Endothelial cell of umbilical vein (primary cell): Measurements from ENCODE around the gene PTH1R. TPM values are rescaled to one million over a fixed set of nuclear protein-coding genes. Genes with fewer than 3 reads are reported as not detected.

Source experiments
- BruUV-seq: library from RNA; stranded (reverse); fragments of 400-500 nt; replicated peaks from 2 replicates; lab custom pipeline; 2021; lab: Mats Ljungman, UMichigan
- CTCF ChIA-PET: fragments of 300-600, 350-600 bp; sonication (Branson Sonifier 250); formaldehyde crosslinking; loops from one replicate; lab custom pipeline; 2021; ENCODE audit warnings: antibody characterized with exemption, inconsistent platforms; lab: Charles Lee
- POLR2A ChIA-PET: fragments of 300-600, 350-600 bp; sonication (Branson Sonifier 250); formaldehyde crosslinking; loops from one replicate; lab custom pipeline; 2021; ENCODE audit warnings: antibody characterized with exemption, inconsistent platforms; lab: Charles Lee
- DNase-seq: peaks from one replicate; pipeline ENCODE4 v3.0.0-alpha.2; 2011; ENCODE audit warnings: low read depth, low spot score
- FAIRE-seq: peaks from 2 replicates; lab custom pipeline; 2011; peaks lifted over from hg19 to GRCh38; lab: Jason Lieb, UNC
- H2AFZ ChIP-seq: 2 replicates; pipeline ENCODE4 v1.6.0; 2012; ENCODE audit warnings: low read depth, low read length, control low read depth, inconsistent platforms
- H3K27ac ChIP-seq: 2 replicates; pipeline ENCODE4 v1.5.1; 2011; ENCODE audit warnings: low read depth, mild to moderate bottlenecking, control low read depth, low read length, moderate library complexity; ENCODE audit not compliant: insufficient read depth
- H3K27me3 ChIP-seq, 2 experiments: 2 replicates each; pipeline versions ENCODE4 v1.6.0 to v1.6.1; 2011; ENCODE audit warnings: low read length in 2 of 2, mixed read lengths in 1 of 2; ENCODE audit not compliant: control insufficient read depth in 2 of 2, insufficient read depth in 2 of 2
- H3K36me3 ChIP-seq, 2 experiments: 2 replicates in 1 of 2; 3 replicates in 1 of 2; pipeline ENCODE4 v1.5.1; 2011; ENCODE audit warnings: low read length in 2 of 2, mild to moderate bottlenecking in 1 of 2, moderate library complexity in 1 of 2; ENCODE audit not compliant: control insufficient read depth in 2 of 2, insufficient read depth in 2 of 2; ENCODE audit errors: extremely low read depth in 1 of 2
- H3K4me1 ChIP-seq: 3 replicates; pipeline ENCODE4 v1.5.1; 2011; ENCODE audit warnings: mild to moderate bottlenecking, low read length; ENCODE audit not compliant: control insufficient read depth, insufficient read depth; ENCODE audit errors: extremely low read depth
- H3K4me2 ChIP-seq: 2 replicates; pipeline ENCODE4 v1.6.1; 2011; ENCODE audit warnings: low read length, control low read depth, mixed read lengths; ENCODE audit not compliant: insufficient read depth
- H3K4me3 ChIP-seq, 3 experiments: fragments of 200-600 bp in 1 of 3; sonication (generic), shearing (Covaris generic) in 1 of 3; replicated peaks in 1 of 3; 2 replicates each; pipeline ENCODE4 v1.5.1; 2011 to 2016; ENCODE audit warnings: control low read depth in 3 of 3, low read length in 3 of 3, mild to moderate bottlenecking in 2 of 3, inconsistent platforms in 1 of 3, low read depth in 1 of 3, moderate library complexity in 1 of 3; ENCODE audit not compliant: insufficient read depth in 1 of 3
- H3K79me2 ChIP-seq: 2 replicates; pipeline ENCODE4 v1.6.0; 2012; ENCODE audit warnings: low read length, inconsistent platforms; ENCODE audit not compliant: control insufficient read depth, insufficient read depth
- H3K9ac ChIP-seq: replicated peaks from 2 replicates; pipeline ENCODE3; 2011; ENCODE audit warnings: low read length, control low read depth; ENCODE audit not compliant: insufficient read depth; ENCODE audit errors: extremely low read depth
- H3K9me1 ChIP-seq: replicated peaks from 3 replicates; pipeline ENCODE4 v1.6.0; 2011; ENCODE audit warnings: mild to moderate bottlenecking, low read length; ENCODE audit not compliant: control insufficient read depth, insufficient read depth; ENCODE audit errors: extremely low read depth
- H3K9me3 ChIP-seq: replicated peaks from 2 replicates; pipeline ENCODE4 v1.5.1; 2012; ENCODE audit warnings: low read length, inconsistent platforms; ENCODE audit not compliant: control insufficient read depth, insufficient read depth
- H4K20me1 ChIP-seq: replicated peaks from 2 replicates; pipeline ENCODE3; 2011; ENCODE audit warnings: mild to moderate bottlenecking, low read length; ENCODE audit not compliant: control insufficient read depth, insufficient read depth; ENCODE audit errors: extremely low read depth
- EZH2 ChIP-seq: IDR thresholded peaks from 2 replicates; pipeline ENCODE4 v1.6.1; 2012; ENCODE audit warnings: borderline replicate concordance, low read depth, mild to moderate bottlenecking, moderate library complexity, low read length, inconsistent platforms; ENCODE audit not compliant: severe bottlenecking
- FOS ChIP-seq: IDR thresholded peaks from 2 replicates; pipeline ENCODE4 v1.6.1; 2011; ENCODE audit warnings: mild to moderate bottlenecking, low read length, moderate library complexity, borderline replicate concordance; ENCODE audit not compliant: insufficient read depth
- GATA2 ChIP-seq: IDR thresholded peaks from 2 replicates; pipeline ENCODE4 v1.7.0; 2011; ENCODE audit warnings: low read depth, mild to moderate bottlenecking, moderate library complexity, mixed read lengths, low read length; ENCODE audit not compliant: insufficient read length, insufficient read depth
- JUN ChIP-seq: IDR thresholded peaks from 2 replicates; pipeline ENCODE4 v1.6.1; 2011; ENCODE audit warnings: borderline replicate concordance, low read depth; ENCODE audit not compliant: insufficient read length, insufficient read depth
- MYC ChIP-seq: IDR thresholded peaks from one replicate; pipeline ENCODE4 v1.6.1; 2011; ENCODE audit warnings: mild to moderate bottlenecking, low read depth, low read length
- POLR2A ChIP-seq: IDR thresholded peaks from 2 replicates; pipeline ENCODE4 v1.6.1; 2012; ENCODE audit warnings: low read depth, mild to moderate bottlenecking, control low read depth, low read length
- POLR2AphosphoS5 ChIP-seq: IDR thresholded peaks from 2 replicates; pipeline ENCODE4 v1.6.1; 2012; ENCODE audit warnings: low read depth, mild to moderate bottlenecking, control low read depth, low read length, moderate library complexity; ENCODE audit not compliant: insufficient read depth
- dilution Hi-C: fragments of 300-500 bp; cut with MboI; formaldehyde crosslinking; loops from one replicate; pipeline ENCODE4 v1.15.0; 2019; ENCODE audit warnings: low sequenced_read_pairs; ENCODE audit not compliant: extremely low pct_ligation_motif_present
- intact Hi-C: fragments of 100-400 bp; cut with micrococcal nuclease; formaldehyde crosslinking; loops from one replicate; pipeline ENCODE4 v1.10.0; 2022
- polyA plus RNA-seq, 4 experiments: library from polyadenylated mRNA; depleted of rRNA in 3 of 4; stranded (reverse) in 3 of 4; unstranded in 1 of 4; fragments of >200 nt; gene quantifications; 2 replicates each; pipeline versions ENCODE4 v1.2.1 to v1.2.3, GENCODE V29; 2011 to 2012; ENCODE audit warnings: missing spikeins in 1 of 4
- total RNA-seq: library from RNA; stranded (reverse); gene quantifications from 2 replicates; pipeline ENCODE4 v1.2.3, GENCODE V29; 2021
- TF ChIP-seq, protein P1 (sequence below), 2 donors: IDR thresholded peaks; 1 replicate in 1 of 2; 2 replicates in 1 of 2; pipeline ENCODE4 v1.5.1; 2011; ENCODE audit warnings: low read length in 2 of 2, mild to moderate bottlenecking in 2 of 2, moderate library complexity in 2 of 2, control low read depth in 1 of 2, inconsistent platforms in 1 of 2, low read depth in 1 of 2; ENCODE audit not compliant: insufficient read depth in 1 of 2; ENCODE audit errors: extremely low read depth in 1 of 2
- TF ChIP-seq, protein P2 (sequence below): IDR thresholded peaks from 2 replicates; pipeline ENCODE4 v1.6.1; 2011; ENCODE audit not compliant: insufficient read depth, insufficient read length

The PTH1R gene
- total and polyA plus RNA-seq, 2 donors (not counting 3 experiments of a cell fraction or from before 2014, with no cell fraction given): 0.08 to 0.46 TPM

- no peak for DNase-seq
- H3K79me2 ChIP-seq: no peaks in the 10 kb centered on the region
- no peak for TF ChIP-seq FOS
- TF ChIP-seq GATA2: no peak
- TF ChIP-seq, protein P1, sequence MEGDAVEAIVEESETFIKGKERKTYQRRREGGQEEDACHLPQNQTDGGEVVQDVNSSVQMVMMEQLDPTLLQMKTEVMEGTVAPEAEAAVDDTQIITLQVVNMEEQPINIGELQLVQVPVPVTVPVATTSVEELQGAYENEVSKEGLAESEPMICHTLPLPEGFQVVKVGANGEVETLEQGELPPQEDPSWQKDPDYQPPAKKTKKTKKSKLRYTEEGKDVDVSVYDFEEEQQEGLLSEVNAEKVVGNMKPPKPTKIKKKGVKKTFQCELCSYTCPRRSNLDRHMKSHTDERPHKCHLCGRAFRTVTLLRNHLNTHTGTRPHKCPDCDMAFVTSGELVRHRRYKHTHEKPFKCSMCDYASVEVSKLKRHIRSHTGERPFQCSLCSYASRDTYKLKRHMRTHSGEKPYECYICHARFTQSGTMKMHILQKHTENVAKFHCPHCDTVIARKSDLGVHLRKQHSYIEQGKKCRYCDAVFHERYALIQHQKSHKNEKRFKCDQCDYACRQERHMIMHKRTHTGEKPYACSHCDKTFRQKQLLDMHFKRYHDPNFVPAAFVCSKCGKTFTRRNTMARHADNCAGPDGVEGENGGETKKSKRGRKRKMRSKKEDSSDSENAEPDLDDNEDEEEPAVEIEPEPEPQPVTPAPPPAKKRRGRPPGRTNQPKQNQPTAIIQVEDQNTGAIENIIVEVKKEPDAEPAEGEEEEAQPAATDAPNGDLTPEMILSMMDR (IDR thresholded peaks at IDR 0.05; ENCODE audit: extremely low read depth in 1 of 2, insufficient read depth in 1 of 2, low read depth in 1 of 2, low read length in 2 of 2): no peak
- no peak for TF ChIP-seq POLR2AphosphoS5
- TF ChIP-seq POLR2A: no peak
- TF ChIP-seq JUN: no peak
- no peak for TF ChIP-seq EZH2
- TF ChIP-seq, protein P2, sequence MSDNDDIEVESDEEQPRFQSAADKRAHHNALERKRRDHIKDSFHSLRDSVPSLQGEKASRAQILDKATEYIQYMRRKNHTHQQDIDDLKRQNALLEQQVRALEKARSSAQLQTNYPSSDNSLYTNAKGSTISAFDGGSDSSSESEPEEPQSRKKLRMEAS: no peak
- no peak for TF ChIP-seq MYC
- ChIA-PET POLR2A (no interaction called here), CTCF (interaction anchor here (1.0 to 2.3 kb wide), 2 partner anchors 13 to 226 kb away, joined by 3 to 8 read pairs; no protein-coding TSS in a partner anchor)
- H2AFZ ChIP-seq: no peak overlapping the region
- H3K4me3 ChIP-seq: no peak overlapping the region
- no peak overlapping the region for H3K4me2 ChIP-seq
- dilution Hi-C loops (no loop called here), intact Hi-C loops (loop anchor here (10.0 kb wide), 1 partner anchor 412 kb away; no protein-coding TSS in a partner anchor)
- FAIRE-seq: no peak
- no peaks in the 10 kb centered on the region for H4K20me1 ChIP-seq
- H3K36me3 ChIP-seq: no peaks in the 10 kb centered on the region
- no peaks in the 10 kb centered on the region for H3K9me1 ChIP-seq
- no peaks in the 10 kb centered on the region for H3K9me3 ChIP-seq
- H3K27me3 ChIP-seq: no peaks in the 10 kb centered on the region
- peaks cover 6% of the 10 kb centered on the region for H3K4me1 ChIP-seq
- H3K9ac ChIP-seq: no peak overlapping the region
- no peak overlapping the region for H3K27ac ChIP-seq
- no TSS peak for BruUV-seq
These were observed 19.5 kb downstream of the PTH1R start for GRCh38 chr3:46897031-46897430.
